PFSK-1 (cell line): ENCODE data around the gene NFIA.

ENCODE experiments used
- POLR2AphosphoS5 ChIP-seq: IDR thresholded peaks from 2 replicates; pipeline ENCODE4 v1.6.1; 2012; ENCODE audit warnings: low read depth, mild to moderate bottlenecking, control low read depth, low read length, moderate library complexity
- REST ChIP-seq, 2 experiments: IDR thresholded peaks; 2 replicates each; pipeline versions ENCODE4 v1.6.1 to v1.8.0; 2011 to 2012; ENCODE audit warnings: low read depth in 2 of 2, low read length in 2 of 2, control low read depth in 1 of 2, inconsistent platforms in 1 of 2, mild to moderate bottlenecking in 1 of 2, moderate library complexity in 1 of 2; ENCODE audit not compliant: insufficient read depth in 1 of 2

GRCh38 chr1:61337981-61338848, 255.9 kb downstream of the NFIA start:
- TF ChIP-seq POLR2AphosphoS5 (no peak), REST (IDR thresholded peaks at IDR 0.05; ENCODE audit: insufficient read depth in 1 of 2, low read depth in 2 of 2, low read length in 2 of 2) (no peak)
